Keratinocyte (primary cell): ENCODE results near the gene SMAP1.

ENCODE experiments used
- EZH2 ChIP-seq: IDR thresholded peaks from one replicate; pipeline ENCODE4 v1.6.1; 2012; ENCODE audit warnings: inconsistent platforms, mild to moderate bottlenecking, low read length, moderate library complexity
- TF ChIP-seq, protein P1 (sequence below), 3 experiments: IDR thresholded peaks in 1 of 3; conservative IDR thresholded peaks in 1 of 3; optimal IDR thresholded peaks in 1 of 3; 2 replicates in 2 of 3; 3 replicates in 1 of 3; pipeline versions ENCODE3 to v1.5.1; 2011; ENCODE audit warnings: low read length in 3 of 3, mild to moderate bottlenecking in 3 of 3, moderate library complexity in 2 of 3, control low read depth in 1 of 3, inconsistent platforms in 1 of 3; ENCODE audit not compliant: insufficient read depth in 2 of 3; ENCODE audit errors: extremely low read depth in 1 of 3

DNA sequence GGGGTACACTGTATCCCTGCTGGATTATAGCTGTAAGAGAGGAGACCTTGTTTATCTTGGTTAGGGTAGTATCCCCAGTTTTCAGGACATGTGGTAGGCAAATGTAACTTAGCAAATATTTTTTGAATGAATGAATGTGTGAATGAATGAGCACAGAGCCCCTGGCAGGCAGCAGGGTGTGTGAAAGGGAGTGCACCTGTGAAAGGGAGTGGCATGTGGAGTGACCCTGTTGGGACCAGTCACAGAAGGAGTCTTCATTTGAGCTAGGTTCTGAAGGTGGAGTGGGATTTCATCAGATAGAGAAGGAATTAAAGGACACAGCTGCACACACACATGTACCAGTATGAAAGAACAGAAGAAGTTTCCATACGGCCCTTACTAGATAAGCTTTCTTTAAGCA lies 4.9 kb downstream of the SMAP1 start:
- no peak for TF ChIP-seq EZH2
- TF ChIP-seq, protein P1, sequence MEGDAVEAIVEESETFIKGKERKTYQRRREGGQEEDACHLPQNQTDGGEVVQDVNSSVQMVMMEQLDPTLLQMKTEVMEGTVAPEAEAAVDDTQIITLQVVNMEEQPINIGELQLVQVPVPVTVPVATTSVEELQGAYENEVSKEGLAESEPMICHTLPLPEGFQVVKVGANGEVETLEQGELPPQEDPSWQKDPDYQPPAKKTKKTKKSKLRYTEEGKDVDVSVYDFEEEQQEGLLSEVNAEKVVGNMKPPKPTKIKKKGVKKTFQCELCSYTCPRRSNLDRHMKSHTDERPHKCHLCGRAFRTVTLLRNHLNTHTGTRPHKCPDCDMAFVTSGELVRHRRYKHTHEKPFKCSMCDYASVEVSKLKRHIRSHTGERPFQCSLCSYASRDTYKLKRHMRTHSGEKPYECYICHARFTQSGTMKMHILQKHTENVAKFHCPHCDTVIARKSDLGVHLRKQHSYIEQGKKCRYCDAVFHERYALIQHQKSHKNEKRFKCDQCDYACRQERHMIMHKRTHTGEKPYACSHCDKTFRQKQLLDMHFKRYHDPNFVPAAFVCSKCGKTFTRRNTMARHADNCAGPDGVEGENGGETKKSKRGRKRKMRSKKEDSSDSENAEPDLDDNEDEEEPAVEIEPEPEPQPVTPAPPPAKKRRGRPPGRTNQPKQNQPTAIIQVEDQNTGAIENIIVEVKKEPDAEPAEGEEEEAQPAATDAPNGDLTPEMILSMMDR (optimal IDR thresholded peaks at IDR 0.05 in 1 of 3, IDR thresholded peaks at IDR 0.05 in 1 of 3, conservative IDR thresholded peaks at IDR 0.05 in 1 of 3; ENCODE audit: extremely low read depth in 1 of 3, insufficient read depth in 2 of 3, low read length in 3 of 3), result no peak
